ENCODE results near the gene NUP42. TPM values are rescaled to one million over a fixed set of nuclear protein-coding genes. Genes with fewer than 3 reads are reported as not detected.

The NUP42 gene
- total RNA-seq, 1 donor, result 34.5 TPM

- no peak overlapping the region for H3K4me3 ChIP-seq (ENCODE audit: low read depth, low read length)
- TF ChIP-seq CTCF (IDR thresholded peaks at IDR 0.05; ENCODE audit: insufficient read depth, low read depth, low read length), result no peak
- no peak for DNase-seq (ENCODE audit: low read depth)
Measured at GRCh38 chr7:23239698-23240097, 57.9 kb downstream of the NUP42 start.

GRCh38 chr7:23242321-23242720 is 60.5 kb downstream of the NUP42 start:
- no peak for DNase-seq (ENCODE audit: low read depth)
- TF ChIP-seq CTCF (IDR thresholded peaks at IDR 0.05; ENCODE audit: insufficient read depth, low read depth, low read length), result no peak
- H3K4me3 ChIP-seq (ENCODE audit: low read depth, low read length), result no peak overlapping the region

GRCh38 chr7:23242935-23243334 is 61.1 kb downstream of the NUP42 start:
- no peak overlapping the region for H3K4me3 ChIP-seq (ENCODE audit: low read depth, low read length)
- no peak for DNase-seq (ENCODE audit: low read depth)
- TF ChIP-seq CTCF (IDR thresholded peaks at IDR 0.05; ENCODE audit: insufficient read depth, low read depth, low read length), result no peak

GRCh38 chr7:23246555-23246954 is 64.7 kb downstream of the NUP42 start, which contains the start of gene GPNMB:
Gene GPNMB, plus strand, starts transcription at chr7:23246775. Its CDS starts 83 bp downstream, at chr7:23246858.
- peak within 1 kb of the TSS; percentile 52 for H3K4me3 ChIP-seq (ENCODE audit: low read depth, low read length)
- TF ChIP-seq CTCF (IDR thresholded peaks at IDR 0.05; ENCODE audit: insufficient read depth, low read depth, low read length), result no peak
- peak; percentile 83 for DNase-seq (ENCODE audit: low read depth)

- DNase-seq (ENCODE audit: low read depth), result no peak
- H3K4me3 ChIP-seq (ENCODE audit: low read depth, low read length), result peak overlapping the region; percentile 52
Measured at GRCh38 chr7:23247046-23247602, 65.3 kb downstream of the NUP42 start.

GRCh38 chr7:23247603-23248335 is 65.9 kb downstream of the NUP42 start:
- H3K4me3 ChIP-seq (ENCODE audit: low read depth, low read length), result peak overlapping the region; percentile 52
- TF ChIP-seq CTCF (IDR thresholded peaks at IDR 0.05; ENCODE audit: insufficient read depth, low read depth, low read length), result no peak
- no peak for DNase-seq (ENCODE audit: low read depth)

More at GRCh38 chr7:23247046-23247602, 65.3 kb downstream of the NUP42 start:
- no peak for TF ChIP-seq CTCF (IDR thresholded peaks at IDR 0.05; ENCODE audit: insufficient read depth, low read depth, low read length)
